HG02885 (cell line): ENCODE measurements around the gene STK24.

Source experiments
- ATAC-seq: cut with Tn5 transposase; IDR thresholded peaks from one replicate; pipeline ENCODE4 v1.9.1; 2021; ENCODE audit warnings: mild to moderate bottlenecking; ENCODE audit not compliant: unreplicated experiment, poor library complexity

STK24 gene

GRCh38 chr13:98495627-98496478 lies 81.1 kb downstream of the STK24 start:
- ATAC-seq: no peak

- no peak for ATAC-seq
Observed at GRCh38 chr13:98494769-98495168, 82.1 kb downstream of the STK24 start.

GRCh38 chr13:98493042-98493712 lies 83.7 kb downstream of the STK24 start:
- ATAC-seq: no peak

GRCh38 chr13:98492335-98493041 lies 84.4 kb downstream of the STK24 start:
- no peak for ATAC-seq

GRCh38 chr13:98490866-98491265 lies 86.0 kb downstream of the STK24 start:
- ATAC-seq: no peak

GRCh38 chr13:98490195-98490836 lies 86.6 kb downstream of the STK24 start:
- ATAC-seq: no peak

GRCh38 chr13:98489446-98490194 lies 87.3 kb downstream of the STK24 start:
- ATAC-seq: no peak

- ATAC-seq: peak; percentile 74
Observed at GRCh38 chr13:98488736-98489135, 88.2 kb downstream of the STK24 start.

GRCh38 chr13:98487522-98487921 lies 89.4 kb downstream of the STK24 start:
- ATAC-seq: peak; percentile 35

GRCh38 chr13:98487016-98487415 lies 89.9 kb downstream of the STK24 start:
- no peak for ATAC-seq

- no peak for ATAC-seq
Observed at GRCh38 chr13:98486412-98486811, 90.5 kb downstream of the STK24 start.

- no peak for ATAC-seq
Observed at GRCh38 chr13:98485561-98485960, 91.3 kb downstream of the STK24 start.

GRCh38 chr13:98484289-98485219 lies 92.4 kb downstream of the STK24 start:
- ATAC-seq: no peak

GRCh38 chr13:98483601-98484288 lies 93.2 kb downstream of the STK24 start:
- ATAC-seq: no peak

- peak; percentile 33 for ATAC-seq
Observed at GRCh38 chr13:98482476-98483444, 94.1 kb downstream of the STK24 start.

- peak; percentile 28 for ATAC-seq
Observed at GRCh38 chr13:98480915-98481877, 95.7 kb downstream of the STK24 start.
